ENCODE measurements around the gene PRX.

DNA sequence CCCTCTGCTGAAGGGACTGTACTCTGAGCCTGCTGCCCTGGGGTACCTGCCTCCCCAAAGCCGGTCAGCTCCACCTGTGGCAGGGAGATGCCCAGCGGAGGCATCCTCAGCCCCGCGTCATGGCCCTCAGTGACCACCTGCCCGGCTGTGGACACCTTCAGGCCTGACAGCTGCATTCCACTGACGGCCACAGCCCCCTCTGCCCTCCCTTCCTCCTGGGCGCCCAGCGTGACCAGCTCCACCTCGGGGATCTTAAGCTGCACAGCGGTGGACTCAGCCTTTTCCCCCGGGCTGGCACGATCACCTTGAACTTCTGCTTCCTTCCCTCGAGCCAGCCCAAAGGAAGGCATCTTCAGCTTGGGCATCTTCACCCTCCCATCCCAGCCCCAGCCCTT, 18.4 kb downstream of the PRX start:
- TF ChIP-seq GATA3 (IDR thresholded peaks at IDR 0.05; ENCODE audit: low read depth, low read length) (no peak), GATA2 (IDR thresholded peaks at IDR 0.05; ENCODE audit: low read depth, low read length) (no peak)
